Astrocyte (in vitro differentiated cells and primary cell): ENCODE measurements around the gene DNHD1.

Experiments used
- EZH2 ChIP-seq: IDR thresholded peaks from 2 replicates; pipeline ENCODE4 v1.6.1; 2012; ENCODE audit warnings: mild to moderate bottlenecking, low read length, inconsistent platforms; ENCODE audit not compliant: insufficient read depth
- TF ChIP-seq, protein P1 (sequence below): IDR thresholded peaks from 2 replicates; pipeline ENCODE4 v1.5.1; 2011; ENCODE audit warnings: low read depth, mild to moderate bottlenecking, inconsistent platforms, low read length, moderate library complexity; ENCODE audit not compliant: insufficient read depth

DNA sequence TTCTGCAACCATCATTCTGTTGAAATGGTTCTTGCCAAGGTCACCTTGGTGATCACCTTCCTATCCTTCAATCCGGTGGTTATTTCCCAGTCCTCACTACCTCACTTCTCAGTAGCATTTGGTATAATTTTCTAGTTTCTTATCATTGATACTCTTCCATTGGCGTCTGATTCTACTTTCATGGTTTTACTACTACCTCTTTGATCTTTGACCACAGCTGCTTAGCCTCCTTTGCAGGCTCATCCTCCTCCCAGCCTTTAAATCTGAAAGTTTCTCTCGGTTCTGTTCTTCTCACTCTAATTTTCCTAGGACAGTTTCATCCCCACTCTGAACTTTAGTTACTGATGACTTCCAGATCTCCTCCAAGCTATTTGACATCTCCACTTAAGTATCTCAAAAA, 10.8 kb upstream of the DNHD1 start:
- TF ChIP-seq, protein P1, sequence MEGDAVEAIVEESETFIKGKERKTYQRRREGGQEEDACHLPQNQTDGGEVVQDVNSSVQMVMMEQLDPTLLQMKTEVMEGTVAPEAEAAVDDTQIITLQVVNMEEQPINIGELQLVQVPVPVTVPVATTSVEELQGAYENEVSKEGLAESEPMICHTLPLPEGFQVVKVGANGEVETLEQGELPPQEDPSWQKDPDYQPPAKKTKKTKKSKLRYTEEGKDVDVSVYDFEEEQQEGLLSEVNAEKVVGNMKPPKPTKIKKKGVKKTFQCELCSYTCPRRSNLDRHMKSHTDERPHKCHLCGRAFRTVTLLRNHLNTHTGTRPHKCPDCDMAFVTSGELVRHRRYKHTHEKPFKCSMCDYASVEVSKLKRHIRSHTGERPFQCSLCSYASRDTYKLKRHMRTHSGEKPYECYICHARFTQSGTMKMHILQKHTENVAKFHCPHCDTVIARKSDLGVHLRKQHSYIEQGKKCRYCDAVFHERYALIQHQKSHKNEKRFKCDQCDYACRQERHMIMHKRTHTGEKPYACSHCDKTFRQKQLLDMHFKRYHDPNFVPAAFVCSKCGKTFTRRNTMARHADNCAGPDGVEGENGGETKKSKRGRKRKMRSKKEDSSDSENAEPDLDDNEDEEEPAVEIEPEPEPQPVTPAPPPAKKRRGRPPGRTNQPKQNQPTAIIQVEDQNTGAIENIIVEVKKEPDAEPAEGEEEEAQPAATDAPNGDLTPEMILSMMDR, result no peak
- TF ChIP-seq EZH2, result no peak
